GM12873 (cell line): ENCODE data around the gene TREH.

Experiments used
- CTCF ChIP-seq: IDR thresholded peaks from 2 replicates; pipeline ENCODE4 v1.5.1; 2012; ENCODE audit warnings: low read depth, mild to moderate bottlenecking, moderate library complexity, low read length, control low read depth; ENCODE audit not compliant: insufficient read depth; ENCODE audit errors: missing control alignments

TREH gene

DNA sequence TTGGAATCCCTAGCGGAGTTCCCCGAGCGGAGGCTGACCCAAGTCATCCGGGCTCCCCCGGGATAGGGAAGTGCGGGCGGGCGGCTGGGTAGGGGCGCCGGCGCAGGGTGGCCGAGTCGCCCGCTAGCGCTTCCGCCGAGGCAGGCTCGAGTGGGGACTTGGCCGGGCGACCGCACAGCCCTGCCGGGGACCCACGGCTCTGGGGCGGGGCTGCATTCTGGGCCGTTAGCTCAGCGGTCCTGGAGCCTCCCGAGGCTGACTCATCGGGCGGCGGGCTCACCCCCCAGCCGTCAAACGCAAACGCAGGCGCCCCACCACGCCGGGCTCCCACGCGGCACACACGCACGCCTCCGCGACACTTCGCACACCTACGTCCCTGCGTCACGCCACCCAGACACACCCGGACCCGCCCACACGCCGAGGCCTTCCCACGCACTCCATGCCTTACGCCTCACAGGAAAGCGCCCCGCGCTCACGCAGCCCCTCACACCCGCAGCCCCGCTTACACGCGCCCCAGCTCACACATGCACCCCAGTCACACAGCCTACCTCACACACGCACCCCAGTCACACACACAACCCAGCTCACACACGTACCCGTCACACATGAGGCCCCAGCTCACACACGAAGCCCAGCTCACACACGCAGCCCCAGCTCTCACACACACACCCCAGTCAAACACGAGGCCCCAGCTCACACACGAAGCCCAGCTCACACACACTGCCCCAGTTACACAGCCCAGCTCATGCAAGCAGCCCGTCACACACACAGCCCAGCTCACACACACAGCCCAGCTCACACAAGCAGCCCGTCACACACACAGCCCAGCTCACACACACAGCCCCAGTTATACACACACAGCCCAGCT, 70.9 kb downstream of the TREH start:
- TF ChIP-seq CTCF: no peak

- TF ChIP-seq CTCF: peak; percentile 43
These were observed 71.8 kb downstream of the TREH start, which contains the start of gene PHLDB1 for GRCh38 chr11:118607401-118608359. Gene PHLDB1, plus strand, starts transcription at chr11:118607615. Its CDS starts 6,222 bp downstream, at chr11:118613837.
